ENCODE results near the gene BATF.

Gene BATF

DNA sequence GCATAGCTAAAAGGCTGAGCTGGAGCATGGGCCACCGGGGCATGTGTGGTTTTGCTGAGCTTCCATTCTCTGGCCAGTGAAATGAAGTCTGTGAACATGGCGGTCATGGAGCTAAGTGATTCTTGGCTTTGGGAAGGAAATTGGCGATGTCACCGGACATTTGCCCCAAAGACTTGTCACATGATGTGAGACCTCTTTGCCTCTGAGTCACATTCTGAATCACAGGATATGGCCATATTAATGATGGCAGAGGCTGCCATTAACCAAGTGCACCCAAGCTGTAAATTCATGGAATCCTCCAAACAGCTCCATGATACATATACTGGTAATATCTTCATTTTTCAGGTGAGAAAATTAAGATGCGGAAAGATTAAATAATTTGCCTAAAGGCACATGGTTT is 27.4 kb upstream of the BATF start:
- TF ChIP-seq, protein P1, sequence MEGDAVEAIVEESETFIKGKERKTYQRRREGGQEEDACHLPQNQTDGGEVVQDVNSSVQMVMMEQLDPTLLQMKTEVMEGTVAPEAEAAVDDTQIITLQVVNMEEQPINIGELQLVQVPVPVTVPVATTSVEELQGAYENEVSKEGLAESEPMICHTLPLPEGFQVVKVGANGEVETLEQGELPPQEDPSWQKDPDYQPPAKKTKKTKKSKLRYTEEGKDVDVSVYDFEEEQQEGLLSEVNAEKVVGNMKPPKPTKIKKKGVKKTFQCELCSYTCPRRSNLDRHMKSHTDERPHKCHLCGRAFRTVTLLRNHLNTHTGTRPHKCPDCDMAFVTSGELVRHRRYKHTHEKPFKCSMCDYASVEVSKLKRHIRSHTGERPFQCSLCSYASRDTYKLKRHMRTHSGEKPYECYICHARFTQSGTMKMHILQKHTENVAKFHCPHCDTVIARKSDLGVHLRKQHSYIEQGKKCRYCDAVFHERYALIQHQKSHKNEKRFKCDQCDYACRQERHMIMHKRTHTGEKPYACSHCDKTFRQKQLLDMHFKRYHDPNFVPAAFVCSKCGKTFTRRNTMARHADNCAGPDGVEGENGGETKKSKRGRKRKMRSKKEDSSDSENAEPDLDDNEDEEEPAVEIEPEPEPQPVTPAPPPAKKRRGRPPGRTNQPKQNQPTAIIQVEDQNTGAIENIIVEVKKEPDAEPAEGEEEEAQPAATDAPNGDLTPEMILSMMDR (IDR thresholded peaks at IDR 0.05; ENCODE audit: borderline replicate concordance, insufficient read depth, low read depth, low read length) = no peak

DNA sequence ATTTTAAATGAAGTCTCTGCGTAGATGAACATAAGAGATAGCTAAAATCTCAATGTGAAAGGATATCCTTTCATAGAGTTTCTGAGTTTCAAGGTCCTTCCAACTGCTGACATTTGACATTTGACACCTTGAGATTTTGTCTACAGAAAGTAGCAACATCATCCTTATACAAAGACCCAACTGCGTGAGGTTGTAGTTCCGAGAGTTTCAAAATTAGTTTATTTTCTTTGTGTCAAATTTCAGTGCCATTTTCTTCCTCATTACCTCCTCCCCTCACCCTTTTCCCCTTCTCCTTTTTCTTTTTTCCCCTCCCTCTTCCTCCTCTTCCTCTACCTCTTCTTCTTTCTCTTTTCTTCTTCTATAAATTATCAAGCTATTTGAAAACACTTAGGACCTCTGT is 26.9 kb upstream of the BATF start:
- TF ChIP-seq, protein P1 (IDR thresholded peaks at IDR 0.05; ENCODE audit: borderline replicate concordance, insufficient read depth, low read depth, low read length) = no peak
- no peak overlapping the region for H3K4me3 ChIP-seq (ENCODE audit: low read depth, low read length)

More for the DNA sequence above, 27.4 kb upstream of the BATF start:
- no peak overlapping the region for H3K4me3 ChIP-seq (ENCODE audit: low read depth, low read length)

DNA sequence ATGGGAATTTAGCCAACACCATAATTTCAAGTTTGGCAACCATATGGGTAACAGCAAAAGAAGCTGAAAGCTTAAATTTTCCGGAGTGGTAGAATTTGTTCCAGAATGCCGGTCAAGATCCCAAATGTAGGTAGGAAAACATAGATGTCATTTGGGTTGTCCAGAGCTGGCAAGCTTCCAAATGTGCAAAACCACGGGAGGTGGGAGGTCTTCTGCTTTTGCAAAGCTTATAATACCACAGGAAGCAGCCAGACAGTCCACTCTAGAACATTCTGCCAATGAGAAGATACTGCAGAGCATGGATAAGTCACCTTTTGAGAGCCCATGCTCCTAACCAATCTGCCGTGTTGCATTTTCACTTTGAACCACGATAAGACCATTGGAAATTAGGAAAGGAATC is 26.4 kb upstream of the BATF start:
- TF ChIP-seq, protein P1 (IDR thresholded peaks at IDR 0.05; ENCODE audit: borderline replicate concordance, insufficient read depth, low read depth, low read length) = no peak
- no peak overlapping the region for H3K4me3 ChIP-seq (ENCODE audit: low read depth, low read length)

DNA sequence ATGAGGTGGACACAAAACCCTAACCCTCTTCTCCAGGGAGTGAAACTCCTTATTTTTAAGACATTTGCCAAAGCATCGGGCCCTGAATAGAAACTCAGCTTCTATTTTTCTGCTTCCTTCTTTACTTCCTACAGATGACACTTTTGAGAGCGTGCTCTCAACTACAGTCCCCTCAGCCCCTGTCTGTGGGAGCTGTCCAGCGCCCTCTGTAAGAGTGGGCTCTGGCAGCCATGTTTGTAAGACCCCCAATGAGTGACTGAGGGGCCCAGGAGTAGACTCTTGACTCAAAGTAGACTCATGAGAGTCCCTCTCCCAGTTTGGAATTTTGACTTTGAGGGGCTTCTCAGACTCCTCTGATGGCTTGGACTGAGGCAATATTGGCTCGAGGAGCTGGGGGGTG is 25.5 kb upstream of the BATF start:
- H3K4me3 ChIP-seq (ENCODE audit: low read depth, low read length) = no peak overlapping the region
- TF ChIP-seq, protein P1 (IDR thresholded peaks at IDR 0.05; ENCODE audit: borderline replicate concordance, insufficient read depth, low read depth, low read length) = no peak

DNA sequence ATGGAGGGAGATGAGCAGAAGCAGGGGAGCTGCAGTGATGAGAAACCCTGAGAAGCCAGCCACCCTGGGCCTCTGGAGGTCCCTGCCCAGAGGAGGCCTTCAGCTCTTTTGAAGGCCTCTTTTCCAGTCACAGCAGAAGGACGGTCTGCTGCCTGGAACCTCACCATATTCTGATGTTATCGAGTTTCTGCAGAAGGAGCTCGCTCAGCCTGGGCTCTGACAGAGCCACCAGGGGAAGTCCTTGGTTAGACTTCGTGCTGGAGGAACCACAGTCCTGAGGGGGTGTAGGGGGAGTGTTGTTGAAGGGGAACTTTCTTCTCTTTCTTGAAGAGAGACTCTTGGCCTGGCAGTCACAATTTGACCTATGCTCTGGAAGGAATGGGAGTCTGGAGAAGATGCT is 25.1 kb upstream of the BATF start:
- H3K4me3 ChIP-seq (ENCODE audit: low read depth, low read length) = no peak overlapping the region
- TF ChIP-seq, protein P1 (IDR thresholded peaks at IDR 0.05; ENCODE audit: borderline replicate concordance, insufficient read depth, low read depth, low read length) = no peak

DNA sequence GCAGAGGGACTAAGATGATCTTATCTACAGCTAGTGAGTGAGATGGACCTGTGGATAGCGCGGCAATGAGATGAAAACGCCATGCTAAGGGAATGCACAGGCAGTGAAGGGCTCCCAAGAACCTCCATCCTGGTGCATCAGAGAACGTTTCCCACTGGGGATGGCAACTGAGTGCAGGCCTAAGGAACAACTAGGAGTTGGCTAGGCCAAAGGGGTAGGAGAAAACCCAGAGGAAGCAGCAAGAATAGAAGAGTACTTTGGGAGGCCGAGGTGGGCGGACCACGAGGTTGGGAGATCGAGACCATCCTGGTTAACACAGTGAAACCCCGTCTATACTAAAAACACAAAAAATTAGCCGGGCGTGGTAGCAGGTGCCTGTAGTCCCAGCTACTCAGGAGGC is 24.6 kb upstream of the BATF start:
- TF ChIP-seq, protein P1 (IDR thresholded peaks at IDR 0.05; ENCODE audit: borderline replicate concordance, insufficient read depth, low read depth, low read length) = no peak
- no peak overlapping the region for H3K4me3 ChIP-seq (ENCODE audit: low read depth, low read length)

DNA sequence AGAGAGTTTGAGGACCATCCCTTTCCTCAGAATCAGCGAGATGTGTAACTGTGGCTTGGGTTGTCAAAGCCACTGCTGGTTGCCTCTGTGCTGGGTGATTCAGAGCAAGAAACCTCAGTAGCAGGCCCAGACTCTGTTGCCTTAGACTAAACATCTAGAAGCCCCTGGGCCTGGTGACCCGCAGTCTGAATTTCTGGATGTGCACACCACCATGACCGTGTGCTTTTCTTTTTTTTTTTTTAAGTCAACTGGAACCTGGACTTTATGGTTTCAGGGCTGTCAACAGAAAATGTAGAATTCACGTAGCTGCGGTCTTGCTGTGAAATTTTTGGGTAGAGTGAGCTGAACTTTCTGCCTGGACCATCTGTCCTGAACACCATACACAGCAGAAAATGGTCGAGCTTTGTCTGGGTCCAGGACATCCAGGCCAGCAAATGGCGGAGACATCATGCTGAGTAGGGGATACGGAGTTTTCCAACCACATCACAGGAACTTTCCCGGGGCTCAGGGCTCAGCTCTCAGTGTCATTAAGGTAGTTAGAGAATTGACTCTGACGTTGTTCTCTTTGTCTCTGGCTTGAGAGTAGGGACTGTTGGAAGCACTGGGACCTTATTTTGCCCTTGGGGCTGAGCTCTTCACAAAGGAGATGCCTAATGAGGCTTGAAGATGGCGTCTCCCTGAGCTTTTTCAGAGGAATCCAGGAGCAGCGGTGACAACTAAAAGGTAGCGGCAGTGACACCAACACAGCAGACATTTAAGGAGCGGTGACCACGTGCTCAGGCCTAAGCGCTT is 23.0 kb upstream of the BATF start:
- TF ChIP-seq, protein P1 (IDR thresholded peaks at IDR 0.05; ENCODE audit: borderline replicate concordance, insufficient read depth, low read depth, low read length) = no peak
- no peak overlapping the region for H3K4me3 ChIP-seq (ENCODE audit: low read depth, low read length)

All from GM12875 (cell line).